GM18505 (cell line): ENCODE results near the gene MLANA.

Source experiments
- ATAC-seq: cut with Tn5 transposase; IDR thresholded peaks from one replicate; pipeline ENCODE4 v1.9.1; 2021; ENCODE audit not compliant: unreplicated experiment
- POLR2A ChIP-seq: IDR thresholded peaks from 4 replicates; pipeline ENCODE4 v1.6.1; 2011; ENCODE audit warnings: borderline replicate concordance; ENCODE audit not compliant: insufficient read depth, insufficient read length; ENCODE audit errors: extremely low read depth

MLANA gene

GRCh38 chr9:5896863-5897262, 6.2 kb downstream of the MLANA start:
- no peak for ATAC-seq
- TF ChIP-seq POLR2A, result no peak

GRCh38 chr9:5897851-5898250, 7.2 kb downstream of the MLANA start:
- no peak for TF ChIP-seq POLR2A
- ATAC-seq, result no peak

- ATAC-seq, result no peak
Measured at GRCh38 chr9:5899292-5899691, 8.6 kb downstream of the MLANA start.

GRCh38 chr9:5900622-5901021, 9.9 kb downstream of the MLANA start:
- TF ChIP-seq POLR2A, result no peak
- no peak for ATAC-seq

More at GRCh38 chr9:5899292-5899691, 8.6 kb downstream of the MLANA start:
- TF ChIP-seq POLR2A, result no peak

- no peak for ATAC-seq
- no peak for TF ChIP-seq POLR2A
Measured at GRCh38 chr9:5902377-5902776, 11.7 kb downstream of the MLANA start.

DNA sequence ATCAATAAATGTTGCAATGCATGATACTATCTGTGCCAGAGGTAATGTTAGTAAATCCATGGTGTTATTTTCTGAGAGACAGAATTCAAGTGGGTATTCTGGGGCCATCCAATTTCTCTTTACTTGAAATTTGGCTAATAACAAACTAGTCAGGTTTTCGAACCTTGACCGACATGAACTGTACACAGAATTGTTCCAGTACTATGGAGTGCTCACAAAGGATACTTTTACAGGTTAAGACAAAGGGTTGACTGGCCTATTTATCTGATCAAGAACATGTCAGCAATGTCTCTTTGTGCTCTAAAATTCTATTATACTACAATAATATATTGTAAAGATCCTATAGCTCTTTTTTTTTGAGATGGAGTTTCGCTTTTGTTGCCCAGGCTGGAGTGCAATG, 18.2 kb downstream of the MLANA start:
- no peak for TF ChIP-seq POLR2A
- no peak for ATAC-seq

DNA sequence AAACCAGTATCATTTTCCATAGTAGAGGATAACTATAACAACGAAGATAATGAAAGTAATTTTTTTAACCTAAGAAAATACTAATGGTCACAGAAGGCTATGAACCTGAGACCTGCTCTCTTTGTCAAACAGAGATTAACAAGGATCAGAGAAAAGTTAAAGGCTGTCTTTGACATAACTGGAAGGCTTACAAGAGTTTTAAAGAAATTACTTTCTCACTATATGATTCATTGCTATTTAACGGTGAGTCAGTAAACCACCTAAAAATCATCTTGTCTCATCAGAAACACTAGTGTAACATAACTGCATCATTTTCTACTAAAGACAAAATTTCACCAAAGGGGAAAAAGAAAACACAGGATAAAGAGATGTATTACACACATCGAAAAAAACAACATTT, 19.3 kb downstream of the MLANA start:
- no peak for ATAC-seq
- no peak for TF ChIP-seq POLR2A

- ATAC-seq, result no peak
- TF ChIP-seq POLR2A, result no peak
Measured at GRCh38 chr9:5910413-5911057, 19.8 kb downstream of the MLANA start.

DNA sequence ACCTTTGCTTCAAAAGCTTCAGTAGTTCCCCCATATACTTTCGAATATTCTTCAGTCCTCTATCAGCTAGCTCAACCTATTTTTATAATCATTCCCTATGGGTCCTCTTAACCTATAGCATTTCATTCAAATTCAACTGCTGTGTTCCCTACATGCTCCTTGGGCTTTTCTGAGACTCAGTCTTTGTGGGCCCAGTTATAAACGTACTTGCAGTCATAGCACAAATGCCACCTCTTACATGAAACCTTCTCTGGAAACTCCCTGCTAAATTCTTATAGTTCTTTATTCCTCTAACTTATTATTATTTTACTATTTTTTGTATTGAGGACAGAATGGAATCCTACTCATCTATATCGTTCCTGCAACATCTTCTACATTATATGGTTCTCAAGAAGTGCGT, 24.7 kb downstream of the MLANA start:
- TF ChIP-seq POLR2A, result no peak
- ATAC-seq, result no peak

DNA sequence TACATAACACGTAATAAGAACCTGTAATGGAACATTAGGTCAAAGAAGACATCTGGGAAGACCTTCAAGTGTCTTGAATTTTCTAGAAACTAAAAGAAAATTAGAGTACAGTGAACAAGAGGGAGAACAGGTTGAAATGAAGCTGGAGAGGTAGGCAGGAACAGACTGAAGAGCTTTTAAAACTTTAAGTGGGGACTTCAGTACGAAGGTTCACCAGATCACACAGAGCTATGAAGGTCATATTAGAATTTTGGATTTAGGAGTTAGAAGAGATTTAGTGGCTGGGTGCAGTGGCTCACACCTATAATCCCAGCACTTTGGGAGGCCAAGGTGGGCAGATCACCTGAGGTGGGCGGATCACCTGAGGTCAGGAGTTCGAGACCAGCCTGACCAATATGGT, 26.6 kb downstream of the MLANA start:
- no peak for ATAC-seq
- no peak for TF ChIP-seq POLR2A

- ATAC-seq, result no peak
- TF ChIP-seq POLR2A, result no peak
Measured at GRCh38 chr9:5917888-5918287, 27.2 kb downstream of the MLANA start.

- TF ChIP-seq POLR2A, result no peak
Measured at GRCh38 chr9:5918460-5918859, 27.8 kb downstream of the MLANA start.

DNA sequence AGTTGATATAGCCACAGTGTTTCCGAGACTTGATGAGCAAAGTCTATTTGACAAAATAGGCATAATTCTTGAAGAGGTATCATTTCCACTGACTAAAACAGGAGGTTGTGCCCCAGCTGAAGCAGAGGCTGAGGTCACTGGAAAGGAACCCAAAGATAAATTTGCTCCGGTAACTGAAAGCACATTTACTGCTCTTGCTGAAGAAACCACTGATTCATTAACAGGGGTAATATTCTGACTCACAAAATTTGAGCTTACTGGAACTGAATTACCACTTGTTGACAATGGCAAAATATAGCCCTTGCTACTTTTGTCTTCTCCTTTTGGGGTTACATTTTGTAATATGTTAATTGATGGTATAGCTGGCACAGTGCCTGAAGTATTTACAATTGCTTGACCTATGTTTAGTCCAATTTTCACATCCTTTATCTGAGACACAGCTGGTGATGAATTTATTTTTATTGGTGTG, 30.2 kb downstream of the MLANA start:
- ATAC-seq, result peak; percentile 72
- TF ChIP-seq POLR2A, result no peak

More at GRCh38 chr9:5918460-5918859, 27.8 kb downstream of the MLANA start:
- no peak for ATAC-seq

DNA sequence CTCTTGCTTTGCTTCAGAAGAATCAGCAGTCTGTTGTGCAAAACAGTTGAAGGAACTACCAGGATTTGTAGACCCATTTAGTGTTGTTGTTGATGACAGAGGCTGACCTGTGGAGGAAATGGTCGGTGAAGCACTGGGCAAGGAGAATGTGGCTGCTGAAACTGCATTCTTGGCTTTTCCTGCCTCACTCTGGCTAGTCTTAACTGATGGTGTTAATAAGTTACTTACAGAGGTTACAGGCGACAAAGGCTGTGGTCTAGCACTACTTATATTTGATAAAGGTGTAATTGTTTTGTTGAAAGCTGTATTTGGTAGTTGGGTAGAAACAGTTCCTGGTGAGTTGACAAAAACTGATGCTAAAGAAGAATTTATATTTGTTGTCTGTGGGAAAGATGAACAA, 31.5 kb downstream of the MLANA start:
- no peak for ATAC-seq
- TF ChIP-seq POLR2A, result no peak

DNA sequence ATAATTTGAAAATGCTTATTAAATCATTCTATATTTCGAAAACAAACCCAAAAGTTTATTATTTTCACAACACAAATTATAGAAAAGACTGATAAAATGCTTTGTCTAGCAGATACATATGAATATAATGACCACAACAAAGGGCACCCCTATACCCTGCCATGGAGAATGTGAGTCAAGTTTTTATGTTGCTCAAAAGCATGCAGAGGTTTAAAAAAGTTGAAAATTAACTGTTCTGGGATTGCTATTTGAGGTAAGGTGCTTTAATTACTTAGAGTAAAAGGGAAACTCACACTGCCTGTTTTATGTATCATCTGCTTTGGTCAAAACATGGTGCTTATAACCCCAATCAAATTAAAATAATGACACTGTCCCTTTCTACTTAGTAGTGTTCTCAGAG, 41.0 kb downstream of the MLANA start:
- no peak for ATAC-seq
- TF ChIP-seq POLR2A, result no peak
